ENCODE results near the gene AKAP6.

AKAP6 gene

DNA sequence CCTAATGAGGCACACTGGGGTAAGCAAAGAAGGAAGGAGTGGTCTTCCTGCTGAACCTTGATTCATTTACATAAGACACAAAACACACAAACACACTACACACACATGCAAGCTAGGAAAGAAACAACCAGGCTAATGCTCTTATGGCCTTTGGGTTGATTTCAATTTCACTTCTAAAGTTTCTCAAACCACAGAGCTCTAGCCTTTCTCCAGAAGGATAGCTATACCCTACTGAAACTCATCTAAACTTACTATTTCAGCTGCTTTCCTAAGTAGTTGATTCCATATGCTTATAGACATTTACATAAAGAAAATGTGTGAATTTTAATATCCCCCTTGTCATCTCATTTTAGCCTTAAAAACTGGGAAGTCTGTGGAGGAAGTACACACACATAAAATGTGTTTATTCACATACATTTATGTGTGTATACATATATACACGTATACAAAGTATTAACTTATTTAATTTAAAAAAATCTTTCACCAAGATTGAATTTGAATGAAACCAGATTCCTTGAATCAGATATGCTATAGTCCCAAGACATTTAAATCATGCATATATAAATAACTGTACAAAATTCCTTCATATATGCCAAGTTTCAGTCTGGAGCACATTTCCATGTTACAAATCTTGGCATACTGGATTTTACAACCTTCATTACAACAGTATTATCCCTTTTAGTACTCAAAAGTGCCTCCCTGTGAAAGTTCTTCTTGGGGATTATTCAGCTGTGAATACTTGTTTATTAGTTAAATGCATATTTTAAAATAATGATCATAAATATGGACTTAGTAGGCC lies 377.8 kb downstream of the AKAP6 start:
- no peak for DNase-seq (ENCODE audit: low spot score)

DNA sequence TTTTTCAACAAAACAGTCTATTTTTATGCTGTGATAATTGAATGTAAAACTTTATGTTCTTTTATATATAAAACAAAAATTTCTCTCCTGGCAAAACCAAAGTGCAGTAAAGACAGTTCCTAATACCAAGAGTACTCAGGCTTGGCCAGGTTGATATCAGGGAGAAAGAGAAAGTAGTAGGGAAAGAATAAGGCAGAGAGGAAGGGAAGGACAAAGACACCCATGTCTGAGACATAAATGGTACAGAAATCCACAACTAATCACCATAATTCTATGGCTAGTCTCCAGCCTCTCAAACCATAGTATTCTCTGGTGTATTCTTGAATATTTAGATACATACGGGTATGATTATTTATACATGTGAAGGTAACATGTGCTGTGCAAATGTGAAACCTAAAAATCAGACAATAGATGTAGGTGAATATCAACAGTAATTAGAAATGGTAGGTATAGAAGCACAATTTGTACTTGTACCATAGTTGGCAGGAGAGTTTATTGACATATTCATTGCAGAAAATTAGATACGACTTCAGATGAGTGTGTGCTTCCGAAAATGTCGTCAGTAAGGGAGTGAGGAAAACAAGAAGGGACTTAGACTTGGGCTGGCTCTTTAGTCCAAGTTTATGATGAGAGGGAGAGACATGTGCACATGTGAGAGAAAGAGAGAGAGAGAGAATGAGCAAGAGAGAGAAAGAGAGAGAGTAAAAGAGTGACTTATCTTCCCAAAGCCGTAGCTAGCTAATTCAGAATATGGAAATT lies 378.8 kb downstream of the AKAP6 start:
- DNase-seq (ENCODE audit: low spot score): no peak

DNA sequence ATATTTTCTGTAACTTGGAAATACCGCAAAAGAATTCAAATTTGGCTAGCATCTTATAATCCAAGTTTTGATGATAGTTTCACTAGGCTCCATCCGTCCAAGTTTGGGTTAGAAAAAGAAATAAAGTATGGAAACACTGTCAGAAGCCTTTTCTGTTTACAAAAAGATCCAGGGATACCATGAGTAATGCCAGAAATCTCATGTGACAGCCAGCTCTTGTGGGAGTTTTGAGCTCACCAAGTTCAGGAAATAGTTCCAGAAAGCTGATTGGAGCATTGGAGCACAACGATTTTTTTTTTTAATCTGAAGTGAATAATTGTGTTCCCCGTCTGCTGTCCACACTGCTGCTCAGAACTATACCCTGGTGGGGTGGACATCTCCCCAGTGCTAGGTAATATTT lies 379.9 kb downstream of the AKAP6 start:
- no peak for DNase-seq (ENCODE audit: low spot score)

DNA sequence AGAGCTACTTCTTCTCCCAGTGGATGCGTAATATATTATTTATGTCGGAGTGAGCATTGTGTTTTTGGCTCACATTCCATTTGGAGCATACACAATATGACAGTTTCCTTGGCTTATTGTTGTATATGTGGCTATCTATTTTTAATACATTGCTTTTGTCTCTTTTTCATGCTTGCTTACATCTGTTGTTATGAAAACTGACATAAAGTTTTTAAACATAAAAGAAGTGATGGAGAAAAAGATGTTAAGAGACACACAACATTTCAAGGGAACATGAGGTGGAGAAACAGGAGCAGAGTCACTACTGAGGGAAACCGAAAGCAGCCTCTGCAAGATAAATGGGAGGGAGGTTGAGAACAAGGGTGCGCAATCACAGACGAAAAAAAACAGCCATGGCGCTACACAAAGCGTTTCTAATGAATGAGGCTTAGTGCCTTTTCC lies 381.2 kb downstream of the AKAP6 start:
- no peak for DNase-seq (ENCODE audit: low spot score)

DNA sequence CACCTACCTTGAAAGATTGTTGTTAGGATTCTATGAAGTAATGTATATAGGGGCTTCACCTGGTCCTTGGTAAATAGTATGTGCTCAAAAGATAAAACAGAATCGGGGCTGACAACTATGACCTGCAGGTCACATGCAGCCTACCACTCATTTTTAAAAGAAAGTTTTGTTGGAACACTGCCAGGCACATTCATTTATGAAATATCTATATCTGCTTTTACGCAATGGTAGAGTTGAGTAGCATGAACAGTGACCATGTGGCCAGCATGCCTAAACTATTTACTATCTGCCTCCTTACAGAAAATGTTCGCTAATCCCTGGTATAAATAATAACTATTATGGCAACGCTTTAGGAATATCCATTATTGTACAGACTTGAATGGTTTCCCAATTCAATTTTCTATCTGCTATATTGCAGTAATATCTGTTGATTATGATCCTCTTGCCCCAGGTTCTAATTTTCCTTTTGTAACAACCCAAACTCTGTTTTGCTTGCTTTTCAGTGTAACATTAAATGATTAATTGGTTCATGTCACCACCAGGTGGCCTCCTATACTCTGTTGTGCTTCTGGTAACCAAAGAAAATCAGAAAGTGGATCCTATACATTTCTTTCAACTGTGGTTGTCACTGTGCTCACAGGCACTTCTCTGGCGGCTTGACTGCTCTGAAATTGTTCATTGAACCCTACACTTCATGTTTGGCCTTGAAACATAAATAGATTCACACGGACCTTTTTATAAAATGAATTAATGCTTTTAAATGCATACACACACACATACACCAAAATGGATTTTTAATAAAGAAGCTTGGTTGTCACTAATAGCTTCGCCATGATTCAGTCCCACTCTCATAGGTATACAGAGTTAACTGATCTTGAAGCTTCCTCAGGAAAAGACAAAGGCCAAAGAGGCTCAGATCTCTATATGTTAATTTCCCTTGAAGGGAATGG lies 381.9 kb downstream of the AKAP6 start:
- DNase-seq (ENCODE audit: low spot score): no peak

DNA sequence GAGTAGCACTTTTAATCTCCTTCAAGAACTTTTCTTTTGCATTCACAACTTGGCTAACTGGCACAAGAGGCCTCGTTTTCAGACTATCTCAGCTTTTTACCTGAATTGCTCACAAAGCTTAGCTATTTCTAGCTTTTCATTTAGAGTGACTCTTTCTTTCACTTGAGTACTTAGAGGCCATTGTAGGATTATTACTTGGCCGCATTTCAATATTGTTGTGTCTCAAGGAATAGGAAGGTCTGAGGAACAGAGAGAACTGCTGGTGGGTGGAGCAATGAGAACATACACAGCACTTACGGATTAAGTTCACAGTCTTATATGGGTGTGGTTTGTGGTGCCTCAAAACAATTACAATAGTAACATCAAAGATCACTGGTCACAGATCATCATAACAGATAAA lies 384.8 kb downstream of the AKAP6 start:
- no peak for DNase-seq (ENCODE audit: low spot score)

DNA sequence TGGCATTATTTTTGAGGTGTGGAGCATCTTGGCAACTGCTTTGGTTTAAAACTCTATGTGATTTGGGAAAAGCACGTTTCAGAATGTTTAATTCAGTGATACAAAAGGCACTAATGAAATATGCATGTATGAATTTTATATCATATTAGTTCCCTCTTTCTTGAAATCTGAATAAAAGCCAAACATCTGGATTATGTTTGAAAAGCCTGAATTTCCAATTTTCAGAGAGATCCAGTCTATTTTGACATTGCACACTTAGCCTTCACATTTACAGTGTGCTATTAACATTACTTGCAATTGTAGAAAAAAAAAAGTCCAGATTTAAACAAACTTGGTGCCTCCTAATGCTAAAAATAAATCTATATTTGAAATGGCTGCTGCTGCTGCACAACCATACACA lies 390.5 kb downstream of the AKAP6 start:
- DNase-seq (ENCODE audit: low spot score): no peak

DNA sequence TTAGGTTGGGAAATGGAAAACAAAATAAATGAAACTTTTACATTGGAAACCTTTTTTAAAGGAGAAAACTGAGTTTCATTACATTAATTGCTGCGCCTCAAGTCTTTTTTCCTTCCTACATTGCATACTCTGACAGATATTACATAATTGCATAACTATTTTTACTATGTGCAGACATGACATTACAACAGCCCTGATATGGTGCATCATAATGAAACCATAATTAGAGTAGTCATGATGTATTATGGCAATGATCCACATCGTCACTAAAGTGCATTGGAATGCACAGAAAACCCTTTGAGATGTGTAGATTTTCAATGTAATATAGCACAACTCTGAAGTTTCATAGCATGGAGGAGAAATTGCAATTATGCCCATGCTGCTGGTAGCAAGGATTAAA lies 391.8 kb downstream of the AKAP6 start:
- no peak for DNase-seq (ENCODE audit: low spot score)

DNA sequence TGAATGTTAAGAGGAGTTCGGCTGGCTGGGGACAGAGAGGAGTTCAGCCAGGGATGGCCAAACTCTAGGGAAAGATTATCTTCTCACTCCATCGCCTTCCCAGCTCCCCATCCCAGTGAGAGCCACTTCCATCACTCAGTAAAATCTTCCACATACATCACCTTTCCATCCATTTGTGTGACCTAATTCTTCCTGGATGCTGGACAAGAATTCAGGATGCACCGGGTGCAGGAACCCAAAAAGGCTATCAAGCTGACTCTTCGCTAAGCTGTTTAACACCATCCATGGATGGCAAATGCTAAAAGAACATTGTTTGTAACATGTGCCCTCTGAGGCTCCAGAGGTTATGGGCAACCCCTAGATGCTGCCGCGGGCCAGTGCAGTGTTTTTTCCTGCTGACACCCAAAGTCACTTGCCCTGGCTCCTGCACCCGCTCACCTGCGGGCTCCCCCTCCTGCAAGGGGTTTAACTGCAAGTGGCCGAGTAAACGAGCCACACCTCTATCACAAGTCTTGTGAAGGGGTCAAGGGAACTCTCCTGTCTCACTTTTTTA lies 393.6 kb downstream of the AKAP6 start:
- no peak for DNase-seq (ENCODE audit: low spot score)

DNA sequence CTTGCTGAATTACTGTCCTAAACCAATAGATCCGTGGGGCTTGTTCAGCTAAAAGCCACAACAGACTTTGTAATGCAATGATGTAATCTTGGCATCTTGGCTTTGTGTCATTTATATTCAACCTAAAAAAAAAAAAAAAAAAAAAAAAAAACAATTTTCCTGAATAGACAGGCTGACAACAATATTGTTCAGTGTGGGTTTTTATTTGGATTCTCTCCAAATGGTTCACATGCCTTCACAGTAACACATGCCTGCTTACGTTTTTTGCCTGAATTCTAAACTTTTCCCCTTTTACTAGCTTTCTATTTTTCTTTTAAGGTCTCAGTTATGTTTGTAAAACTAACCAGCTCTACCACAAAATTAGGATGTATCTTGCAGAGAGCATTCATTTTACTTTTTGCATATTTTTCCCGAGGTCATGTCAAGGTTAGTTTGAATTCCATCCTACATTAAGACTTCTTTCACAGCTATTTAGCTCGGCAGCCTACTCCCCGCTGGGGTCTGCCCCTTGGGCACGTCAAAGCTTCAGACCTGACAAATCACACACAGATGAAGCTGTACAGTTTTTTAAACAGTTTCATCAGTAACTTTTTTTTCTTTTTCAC lies 395.9 kb downstream of the AKAP6 start:
- no peak for DNase-seq (ENCODE audit: low spot score)

DNA sequence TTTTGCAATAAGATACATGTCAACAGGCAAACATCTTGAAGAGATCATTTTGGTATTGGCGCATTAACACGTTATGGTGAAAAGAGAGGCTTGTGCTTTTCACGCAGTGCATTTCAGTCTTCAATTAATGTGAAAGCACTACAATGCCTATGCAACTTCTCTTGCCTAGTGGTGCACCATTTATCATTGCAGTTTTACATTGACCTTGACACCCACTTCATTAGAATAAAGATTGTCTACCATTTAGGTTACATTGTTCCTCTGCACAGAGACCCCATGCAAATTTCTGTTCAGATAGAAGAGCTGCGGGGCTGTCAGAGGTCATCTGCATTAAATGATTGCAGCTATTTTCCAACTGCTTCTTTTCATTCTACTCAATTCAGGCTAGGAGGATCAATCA lies 397.4 kb downstream of the AKAP6 start:
- no peak for DNase-seq (ENCODE audit: low spot score)

DNA sequence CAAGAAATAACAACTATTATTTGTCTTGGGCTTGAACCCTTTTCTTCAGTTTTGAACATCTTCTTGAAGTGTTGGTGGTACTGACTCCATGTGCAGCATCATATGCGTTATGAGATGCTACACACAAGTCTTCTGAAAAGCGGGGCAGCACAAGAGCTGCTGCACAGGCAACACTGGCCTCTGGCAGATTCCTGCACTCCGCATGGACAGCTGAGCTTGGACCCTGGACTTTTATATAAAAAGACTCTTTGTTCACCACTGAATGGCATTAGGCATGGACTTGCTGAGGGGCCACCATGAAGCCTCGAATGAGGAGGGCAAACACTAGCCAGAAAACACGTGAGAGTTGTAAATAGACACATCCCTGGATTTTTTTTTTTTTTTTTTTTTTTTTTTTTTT lies 398.7 kb downstream of the AKAP6 start:
- peak; percentile 63 for DNase-seq (ENCODE audit: low spot score)

DNA sequence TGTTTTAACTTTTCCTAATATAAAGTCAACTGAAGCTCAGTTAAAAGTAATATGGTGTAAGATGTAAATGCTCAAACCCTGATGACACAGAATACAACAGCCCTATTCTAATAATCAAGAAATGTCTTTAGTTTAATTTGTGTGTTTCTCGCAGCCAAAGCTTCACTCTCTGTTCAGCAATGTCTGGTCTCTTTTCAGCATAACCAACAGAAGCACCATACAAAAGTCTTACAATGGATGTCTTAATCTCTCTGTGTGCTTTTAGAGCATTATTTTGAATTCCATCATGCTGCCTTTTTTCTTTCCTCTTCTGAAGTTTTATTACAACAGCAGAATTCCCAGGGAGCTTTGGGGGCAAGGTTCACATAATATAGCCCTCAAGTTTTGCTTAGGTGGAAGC lies 399.4 kb downstream of the AKAP6 start:
- DNase-seq (ENCODE audit: low spot score): no peak

DNA sequence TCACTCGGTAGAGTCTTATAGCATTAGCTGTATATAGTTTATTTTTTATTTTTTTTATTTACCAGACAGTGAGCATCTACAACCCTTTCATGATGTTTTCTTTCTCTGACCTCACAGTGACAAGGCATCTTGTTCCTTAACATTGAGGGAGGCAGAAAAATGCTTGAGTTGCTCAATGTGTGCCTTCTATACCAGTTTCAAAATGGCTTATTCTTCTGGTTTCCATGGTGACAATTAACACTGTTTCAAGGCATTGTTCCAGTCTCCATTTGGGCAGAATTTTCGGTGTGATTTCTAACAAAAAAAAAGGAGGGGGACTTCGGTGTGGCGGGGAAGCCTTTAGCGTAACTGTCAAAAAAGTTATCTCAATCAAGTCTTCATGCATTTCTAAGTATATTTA lies 399.9 kb downstream of the AKAP6 start:
- DNase-seq (ENCODE audit: low spot score): no peak

DNA sequence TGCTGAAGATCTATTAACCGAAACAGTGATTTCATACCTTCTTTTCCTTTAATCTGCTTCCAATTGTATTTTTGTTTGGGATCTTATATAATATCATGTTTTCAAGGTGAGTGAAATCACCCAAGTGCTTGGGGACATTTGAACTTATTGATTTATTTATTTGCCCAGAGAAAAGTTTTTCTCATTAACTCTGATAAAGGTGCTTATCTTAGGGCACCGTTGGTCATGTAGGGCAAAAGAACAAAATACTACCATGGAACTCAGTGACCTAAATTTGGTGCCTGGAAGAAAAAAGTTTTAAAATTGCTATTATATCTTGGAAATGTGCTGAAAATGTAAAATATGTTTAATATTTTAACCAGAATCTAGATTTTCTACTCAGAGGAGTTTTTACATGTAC lies 402.2 kb downstream of the AKAP6 start:
- DNase-seq (ENCODE audit: low spot score): no peak

DNA sequence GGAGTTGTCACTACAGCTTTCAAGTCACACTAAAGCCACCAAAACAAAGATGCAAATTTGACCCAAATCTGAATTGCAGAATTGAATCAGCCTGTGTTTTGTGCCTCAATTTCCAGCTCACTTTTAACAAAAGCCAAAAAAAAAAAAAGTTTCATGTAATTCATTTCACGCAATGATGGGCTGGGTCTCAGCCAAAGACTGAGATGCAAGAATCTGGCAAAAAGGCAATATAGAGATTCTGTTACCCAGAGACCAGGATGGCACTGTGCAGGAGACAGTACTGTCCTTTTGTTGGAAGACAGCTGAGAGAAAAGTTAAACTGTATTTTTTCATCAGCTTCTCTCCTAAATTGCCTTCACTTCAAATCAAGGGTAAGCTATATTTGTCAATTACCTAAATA lies 403.9 kb downstream of the AKAP6 start:
- no peak for DNase-seq (ENCODE audit: low spot score)

DNA sequence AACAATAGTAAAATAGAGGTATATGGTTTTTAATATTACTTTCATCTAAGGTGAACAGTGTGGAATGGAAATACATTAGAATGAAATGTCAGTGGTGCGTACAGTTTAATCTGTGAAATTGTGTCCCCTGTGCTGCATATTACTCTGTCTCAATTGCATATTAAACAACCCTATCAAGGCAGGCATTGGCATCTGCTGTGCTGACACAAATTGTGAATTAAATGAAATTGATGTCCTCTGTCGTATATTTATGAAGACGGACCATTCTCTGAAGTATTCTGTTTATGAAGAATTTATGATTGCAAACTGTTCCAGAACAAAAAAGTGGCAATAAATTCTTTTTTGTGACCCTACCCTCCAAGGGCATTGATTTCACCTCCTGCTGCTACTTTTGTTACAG lies 405.2 kb downstream of the AKAP6 start:
- no peak for DNase-seq (ENCODE audit: low spot score)

DNA sequence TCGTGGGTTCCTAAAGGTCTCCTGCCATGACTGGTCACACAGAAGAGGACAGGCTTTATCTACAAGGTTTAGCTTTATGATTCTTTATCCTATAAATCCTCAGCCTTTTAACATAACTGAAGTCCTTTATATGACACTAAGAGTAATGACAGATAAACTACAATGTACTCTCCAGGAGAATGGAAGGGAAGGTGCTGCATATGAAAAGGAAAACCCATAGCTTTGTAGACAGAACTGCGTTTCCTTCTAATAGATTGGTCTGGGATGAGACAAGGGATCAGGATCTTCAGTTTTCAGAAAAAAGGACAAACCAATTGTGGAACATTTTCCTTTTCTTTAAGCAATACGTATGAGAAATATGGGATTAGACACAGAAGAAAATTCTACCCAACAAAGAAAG lies 408.5 kb downstream of the AKAP6 start:
- no peak for DNase-seq (ENCODE audit: low spot score)

DNA sequence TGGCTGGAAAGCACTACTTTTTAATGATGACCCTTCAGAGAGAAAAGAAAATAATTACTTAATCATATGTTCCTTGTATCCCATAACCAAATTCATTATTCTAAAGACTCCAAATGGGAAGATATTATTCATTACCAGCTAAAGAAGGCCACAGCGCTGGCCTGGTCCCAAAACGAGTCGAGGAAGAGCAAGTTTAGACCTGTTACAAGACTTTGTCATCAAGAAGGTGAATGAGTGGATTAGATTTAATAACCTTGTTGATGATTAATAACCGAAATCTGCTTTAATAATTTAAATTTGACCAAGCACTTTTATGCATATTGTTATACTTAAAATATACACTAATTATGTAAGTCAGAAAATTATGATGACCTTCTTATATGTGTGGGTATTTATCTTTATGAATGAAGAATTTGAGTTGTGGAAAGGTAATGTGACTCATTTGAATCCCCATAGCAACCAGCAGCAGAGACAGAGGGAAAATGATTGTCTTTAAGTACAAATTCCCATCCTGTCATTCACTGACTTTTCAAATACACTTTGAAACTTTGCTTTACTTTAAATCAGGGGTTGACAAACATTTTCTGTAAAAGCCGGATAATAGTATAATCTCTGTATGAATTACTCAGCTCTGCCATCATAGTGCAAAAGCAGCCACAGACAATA lies 409.2 kb downstream of the AKAP6 start:
- no peak for DNase-seq (ENCODE audit: low spot score)

DNA sequence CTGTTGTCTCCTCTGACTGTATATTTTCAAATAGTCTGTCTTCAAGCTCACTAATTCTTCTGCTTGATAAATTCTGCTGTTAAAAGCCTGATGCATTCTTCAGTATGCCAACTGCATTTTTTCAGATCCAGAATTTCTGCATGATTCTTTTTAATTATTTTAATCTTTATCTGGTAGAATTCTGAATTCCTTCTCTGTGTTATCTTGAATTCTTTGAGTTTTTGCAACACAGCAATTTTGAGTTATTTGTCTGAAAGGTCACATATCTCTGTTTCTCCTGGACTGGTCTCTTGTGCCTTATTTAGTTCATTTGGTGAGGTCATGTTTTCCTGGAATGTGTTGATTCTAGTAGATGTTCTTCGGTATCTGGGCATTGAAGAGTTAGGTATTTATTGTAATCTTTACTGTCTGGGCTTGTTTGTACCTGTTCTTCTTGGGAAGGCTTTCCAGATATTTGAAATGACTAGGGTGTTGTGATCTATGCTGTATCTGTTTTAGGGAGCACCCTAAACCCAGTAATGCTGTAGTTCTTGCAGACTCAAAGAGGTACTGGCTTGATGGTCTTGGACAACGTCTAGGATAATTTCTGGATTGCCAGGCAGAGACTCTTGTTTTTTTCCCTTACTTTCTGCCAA lies 415.8 kb downstream of the AKAP6 start:
- DNase-seq (ENCODE audit: low spot score): no peak

DNA sequence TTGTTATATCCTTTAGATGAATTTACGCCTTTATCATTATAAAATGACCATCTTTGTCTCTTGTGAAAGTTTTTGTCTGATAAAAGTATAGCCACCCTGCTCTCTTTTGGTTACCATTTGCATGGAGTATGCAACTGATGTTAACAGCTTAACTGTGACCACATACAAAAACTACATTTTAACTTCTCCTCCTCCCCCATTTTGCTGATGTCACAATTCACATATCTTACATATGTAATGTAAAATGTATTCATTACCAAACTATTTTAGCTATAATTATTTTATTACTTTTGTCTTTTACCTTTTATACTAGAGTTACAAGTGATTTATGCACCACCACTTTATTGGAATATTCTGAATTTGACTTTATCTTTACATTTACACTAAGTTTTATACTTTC lies 425.1 kb downstream of the AKAP6 start:
- DNase-seq (ENCODE audit: low spot score): no peak
